GM10248 (cell line): ENCODE data around the gene PRKAG3.
A peak's percentile ranks its signal among the peaks of the same experiment; 100 is the strongest.

Experiments
- CTCF ChIA-PET: fragments of 300-600 bp; sonication (Branson Sonifier 250); formaldehyde crosslinking; extraction: SDS; loops from one replicate; lab custom pipeline; 2021; ENCODE audit warnings: antibody characterized with exemption; lab: Yijun Ruan, JAX
- POLR2A ChIA-PET: fragments of 350-650 bp; sonication (Branson Sonifier 250); formaldehyde crosslinking; extraction: SDS; loops from one replicate; lab custom pipeline; 2020; ENCODE audit warnings: antibody characterized with exemption; lab: Yijun Ruan, JAX
- DNase-seq: peaks from one replicate; pipeline ENCODE4 v3.0.0; 2012; ENCODE audit errors: extremely low spot score
- TF ChIP-seq, protein P1 (sequence below): IDR thresholded peaks from 2 replicates; pipeline ENCODE4 v1.5.1; 2012; ENCODE audit warnings: mild to moderate bottlenecking, low read depth; ENCODE audit errors: extremely low read depth, missing control alignments, control extremely low read depth

PRKAG3 gene

DNA sequence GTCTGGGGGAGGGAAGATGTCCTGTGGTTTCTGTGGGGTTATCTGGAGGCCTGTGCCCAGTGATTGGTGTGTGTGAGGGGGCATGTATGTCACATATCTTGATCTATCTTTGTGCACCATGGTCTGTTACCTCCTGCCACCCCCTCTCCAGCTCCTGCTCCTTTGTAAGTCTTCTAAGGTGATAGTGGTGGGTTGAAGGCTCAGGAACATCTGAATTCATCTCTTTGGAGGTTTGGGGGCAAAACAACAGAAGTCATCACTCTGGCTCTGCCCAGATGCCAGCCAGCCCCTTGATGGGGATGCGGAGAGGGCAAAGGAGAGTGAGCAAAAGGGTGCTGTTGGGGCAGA lies 25.3 kb upstream of the PRKAG3 start:
- no peak for DNase-seq
- POLR2A ChIA-PET, result no interaction called here
- CTCF ChIA-PET, result interaction anchor here (1.6 to 3.4 kb wide), 2 partner anchors 19 to 125 kb away, joined by 3 to 15 read pairs; no protein-coding TSS in a partner anchor
- TF ChIP-seq, protein P1, sequence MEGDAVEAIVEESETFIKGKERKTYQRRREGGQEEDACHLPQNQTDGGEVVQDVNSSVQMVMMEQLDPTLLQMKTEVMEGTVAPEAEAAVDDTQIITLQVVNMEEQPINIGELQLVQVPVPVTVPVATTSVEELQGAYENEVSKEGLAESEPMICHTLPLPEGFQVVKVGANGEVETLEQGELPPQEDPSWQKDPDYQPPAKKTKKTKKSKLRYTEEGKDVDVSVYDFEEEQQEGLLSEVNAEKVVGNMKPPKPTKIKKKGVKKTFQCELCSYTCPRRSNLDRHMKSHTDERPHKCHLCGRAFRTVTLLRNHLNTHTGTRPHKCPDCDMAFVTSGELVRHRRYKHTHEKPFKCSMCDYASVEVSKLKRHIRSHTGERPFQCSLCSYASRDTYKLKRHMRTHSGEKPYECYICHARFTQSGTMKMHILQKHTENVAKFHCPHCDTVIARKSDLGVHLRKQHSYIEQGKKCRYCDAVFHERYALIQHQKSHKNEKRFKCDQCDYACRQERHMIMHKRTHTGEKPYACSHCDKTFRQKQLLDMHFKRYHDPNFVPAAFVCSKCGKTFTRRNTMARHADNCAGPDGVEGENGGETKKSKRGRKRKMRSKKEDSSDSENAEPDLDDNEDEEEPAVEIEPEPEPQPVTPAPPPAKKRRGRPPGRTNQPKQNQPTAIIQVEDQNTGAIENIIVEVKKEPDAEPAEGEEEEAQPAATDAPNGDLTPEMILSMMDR, result no peak

DNA sequence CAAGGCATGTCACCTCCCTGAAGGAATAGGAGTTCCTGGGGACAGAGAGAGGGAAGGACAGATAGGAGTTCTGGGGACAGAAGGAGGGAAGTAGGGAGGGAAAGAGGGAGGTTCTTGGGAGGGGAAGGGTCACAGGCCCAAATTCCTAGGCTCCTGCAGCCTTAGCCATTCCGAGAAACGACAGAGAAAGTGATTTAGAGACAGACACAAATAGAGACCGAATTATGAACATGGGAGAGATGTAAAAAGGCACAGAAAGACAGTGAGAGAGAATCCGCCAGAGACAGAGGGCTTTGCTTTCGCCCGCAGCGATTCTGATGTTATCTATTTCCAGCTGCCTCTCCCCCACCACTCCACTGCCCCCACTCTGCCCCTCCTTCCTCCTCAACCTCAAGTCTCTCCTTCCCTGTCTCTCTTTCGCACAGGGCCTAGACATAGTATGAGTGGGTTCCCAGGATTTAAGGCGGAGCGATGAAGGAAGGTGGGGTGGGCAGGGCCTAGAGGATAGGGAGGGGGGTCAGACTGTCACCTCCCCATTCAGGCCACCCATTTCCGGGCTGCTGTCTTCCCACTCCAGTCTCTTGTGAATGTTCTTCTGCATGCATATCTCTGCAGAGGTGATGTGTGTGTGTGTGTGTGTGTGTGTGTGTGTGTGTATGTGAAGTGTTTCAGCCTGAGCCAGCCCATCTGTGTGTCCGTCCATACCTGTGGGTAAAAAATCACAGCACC lies 24.7 kb upstream of the PRKAG3 start:
- POLR2A ChIA-PET, result no interaction called here
- no peak for DNase-seq
- CTCF ChIA-PET, result interaction anchor here (0.8 to 6.4 kb wide), 4 partner anchors 13 to 125 kb away, joined by 3 to 89 read pairs (median 3); partner anchors contain the start of gene WNT10A
- TF ChIP-seq, protein P1, result no peak

DNA sequence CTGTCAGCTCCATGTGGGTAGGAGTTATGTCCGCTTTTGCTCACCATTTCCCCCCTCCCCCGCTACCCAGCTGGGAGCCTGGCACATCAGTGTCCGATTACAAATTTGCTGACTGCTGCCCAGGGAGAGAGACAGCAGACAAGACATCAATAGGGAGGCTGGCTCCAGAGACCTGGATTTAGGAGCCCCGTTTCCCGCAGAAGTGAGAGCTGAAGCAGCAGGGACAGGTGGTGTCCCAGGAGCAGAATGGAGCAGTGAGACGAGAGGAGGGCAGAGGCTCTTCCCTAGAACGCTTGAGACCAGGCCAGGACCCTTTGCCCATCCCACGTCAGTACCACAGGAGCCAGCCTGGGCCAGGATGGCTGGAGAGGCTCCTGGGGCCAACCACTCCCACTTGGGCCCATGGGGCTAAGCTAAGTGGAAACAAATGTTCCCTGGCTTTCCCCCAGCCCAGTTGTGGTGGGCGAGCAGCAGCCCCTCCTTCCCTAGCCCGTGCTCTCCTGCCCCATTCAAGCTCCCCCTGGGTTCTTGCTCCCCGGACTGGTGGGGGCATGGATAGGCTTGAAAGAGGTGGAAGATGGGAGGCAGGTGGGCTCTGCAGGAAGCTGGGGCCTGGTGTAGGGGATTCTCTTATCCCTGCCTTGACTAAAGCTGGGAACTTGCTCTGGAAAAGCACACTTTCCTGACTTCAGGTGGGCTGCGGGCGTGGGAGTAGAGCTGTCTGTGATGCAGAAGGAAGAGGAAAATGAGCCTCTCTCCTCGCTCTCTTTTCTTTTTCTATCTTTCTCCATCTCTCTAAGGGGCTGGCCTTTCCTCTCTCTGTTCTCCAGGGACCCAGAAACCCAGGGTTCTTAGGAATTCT lies 23.9 kb upstream of the PRKAG3 start:
- POLR2A ChIA-PET, result no interaction called here
- CTCF ChIA-PET, result interaction anchor here (0.8 to 6.4 kb wide), 6 partner anchors 13 to 139 kb away, joined by 3 to 89 read pairs (median 3); partner anchors contain the start of gene WNT10A
- TF ChIP-seq, protein P1, result no peak
- no peak for DNase-seq

DNA sequence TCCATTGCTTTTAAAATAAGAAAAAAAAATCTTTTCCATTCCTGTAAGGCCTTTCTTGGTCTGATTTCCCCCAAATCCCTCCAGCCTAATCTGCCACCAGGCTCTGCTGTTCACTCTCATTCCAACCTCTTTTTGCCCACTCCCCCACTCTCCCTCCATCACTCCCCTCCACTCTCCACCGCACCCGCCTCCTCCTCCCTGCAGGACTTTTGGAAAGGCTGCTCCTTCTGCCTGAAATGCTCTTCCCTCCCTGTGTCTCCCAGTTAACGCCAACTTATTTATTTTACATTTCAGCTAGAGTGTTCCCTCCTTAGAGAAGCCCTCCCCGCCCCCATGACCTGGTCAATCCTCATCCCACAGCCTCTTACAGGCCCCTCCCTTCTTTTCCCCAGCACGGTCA lies 23.3 kb upstream of the PRKAG3 start:
- ChIA-PET CTCF (interaction anchor here (0.9 to 6.4 kb wide), 5 partner anchors 26 to 140 kb away, joined by 3 to 89 read pairs (median 3); partner anchors contain the start of gene WNT10A), POLR2A (no interaction called here)
- TF ChIP-seq, protein P1, result no peak
- no peak for DNase-seq

DNA sequence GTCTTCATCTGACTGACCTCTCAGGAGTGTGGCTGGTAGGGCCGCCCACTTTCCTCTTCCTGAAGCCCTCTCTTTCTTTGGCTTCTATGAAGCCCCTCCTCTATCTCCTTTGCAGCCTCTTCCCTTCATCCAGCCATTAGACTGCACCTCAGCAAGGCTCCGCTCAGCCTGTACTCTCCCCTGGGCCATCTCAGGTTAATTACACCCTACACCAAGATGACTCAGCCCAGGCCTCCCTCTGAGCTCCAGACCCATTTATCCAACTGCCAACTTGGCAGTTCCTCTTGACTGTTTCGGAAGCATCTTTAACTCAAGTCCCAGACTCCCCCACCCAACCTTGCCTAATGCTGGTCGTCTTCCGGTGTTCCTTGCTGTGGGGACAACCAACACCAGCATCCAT lies 22.2 kb upstream of the PRKAG3 start:
- no peak for DNase-seq
- ChIA-PET POLR2A (no interaction called here), CTCF (interaction anchor here (0.7 to 6.4 kb wide), 17 partner anchors 10 to 267 kb away, joined by 3 to 89 read pairs (median 4); partner anchors contain the start of gene CDK5R2)
- TF ChIP-seq, protein P1, result no peak

DNA sequence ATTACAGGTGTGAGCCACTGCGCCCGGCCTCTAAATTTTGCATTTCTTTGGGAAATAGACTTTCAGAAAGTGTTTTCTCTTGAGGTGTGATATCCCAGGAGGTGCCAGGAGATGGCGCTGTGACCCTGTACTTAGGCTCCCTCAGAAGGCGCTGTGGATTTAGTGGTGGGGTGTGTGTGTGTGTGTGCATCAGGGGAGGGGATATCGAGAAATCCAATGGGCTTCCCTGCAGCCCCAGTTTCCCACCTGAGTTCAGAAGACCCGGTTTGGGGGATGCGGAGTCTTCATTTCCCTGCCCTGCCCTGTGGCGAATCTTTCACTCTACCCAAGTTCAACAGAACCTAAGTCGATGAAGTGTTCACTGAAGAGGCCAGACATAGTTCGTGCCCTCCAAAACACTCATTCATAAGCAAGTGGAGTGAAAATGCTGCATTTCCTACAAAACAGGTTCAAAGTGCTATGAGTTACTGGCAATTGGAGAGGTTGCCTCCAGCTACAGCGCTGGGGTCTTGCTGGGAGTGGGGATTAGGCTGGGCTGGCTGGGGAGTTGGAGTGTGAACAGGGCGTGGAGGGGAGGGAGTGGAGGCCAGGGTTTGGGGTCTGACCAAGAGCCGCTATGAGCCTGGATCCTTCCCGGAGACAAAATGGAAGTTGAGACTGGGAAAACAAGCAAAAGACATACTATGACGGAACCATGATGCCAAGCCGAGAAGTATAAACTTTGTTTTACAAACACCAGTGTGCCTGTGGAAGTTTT lies 21.5 kb upstream of the PRKAG3 start:
- ChIA-PET POLR2A (no interaction called here), CTCF (interaction anchor here (0.7 to 6.4 kb wide), 35 partner anchors 10 to 677 kb away, joined by 3 to 89 read pairs (median 4); partner anchors contain the start of genes CDK5R2 and TTLL4)
- DNase-seq, result peak; percentile 65

More for the DNA sequence above, 21.5 kb upstream of the PRKAG3 start:
- TF ChIP-seq, protein P1, result peak; percentile 88
